H9 (cell line): ENCODE data around the gene SLK. TPM values are rescaled to one million over a fixed set of nuclear protein-coding genes. Genes with fewer than 3 reads are reported as not detected.

Source experiments
- DNase-seq: peaks from one replicate; pipeline ENCODE4 v3.0.0-alpha.2; 2017
- H2AFZ ChIP-seq: one replicate; pipeline ENCODE4 v1.6.1; 2013; ENCODE audit warnings: mild to moderate bottlenecking, low read length, control low read depth, moderate library complexity
- H2AK5ac ChIP-seq: 2 replicates; pipeline ENCODE4 v1.6.1; 2013; ENCODE audit warnings: low read length, control low read depth, mixed read lengths; ENCODE audit not compliant: insufficient read length
- H2BK120ac ChIP-seq: one replicate; pipeline ENCODE4 v1.6.1; 2013; ENCODE audit warnings: low read depth, mild to moderate bottlenecking, low read length, control low read depth, inconsistent platforms; ENCODE audit not compliant: poor library complexity, severe bottlenecking
- H2BK12ac ChIP-seq: 2 replicates; pipeline ENCODE4 v1.6.1; 2013; ENCODE audit warnings: low read length, control low read depth, mixed read lengths, low read depth; ENCODE audit not compliant: insufficient read length
- H2BK15ac ChIP-seq: 2 replicates; pipeline ENCODE4 v1.6.1; 2013; ENCODE audit warnings: low read depth, low read length, control low read depth
- H2BK20ac ChIP-seq: one replicate; pipeline ENCODE4 v1.6.1; 2013; ENCODE audit warnings: low read depth, mild to moderate bottlenecking, low read length, control low read depth, inconsistent platforms; ENCODE audit not compliant: poor library complexity, severe bottlenecking
- H2BK5ac ChIP-seq: 2 replicates; pipeline ENCODE4 v1.6.1; 2013; ENCODE audit warnings: low read length, control low read depth, mixed read lengths; ENCODE audit not compliant: insufficient read length
- H3K14ac ChIP-seq: 2 replicates; pipeline ENCODE4 v1.6.1; 2013; ENCODE audit warnings: low read length, control low read depth; ENCODE audit not compliant: insufficient read depth
- H3K18ac ChIP-seq: 2 replicates; pipeline ENCODE4 v1.6.1; 2013; ENCODE audit warnings: low read depth, mild to moderate bottlenecking, mixed read lengths, low read length, control low read depth; ENCODE audit not compliant: insufficient read length
- H3K23ac ChIP-seq: 2 replicates; pipeline ENCODE4 v1.6.1; 2013; ENCODE audit warnings: low read length, control low read depth, mixed read lengths, low read depth; ENCODE audit not compliant: insufficient read length
- H3K23me2 ChIP-seq: 2 replicates; pipeline ENCODE4 v1.6.1; 2013; ENCODE audit warnings: low read depth, mild to moderate bottlenecking, mixed read lengths, low read length, control low read depth; ENCODE audit not compliant: insufficient read length, poor library complexity, severe bottlenecking
- H3K27ac ChIP-seq: 2 replicates; pipeline ENCODE4 v1.5.1; 2013; ENCODE audit warnings: low read length, control low read depth, mixed read lengths, low read depth; ENCODE audit not compliant: insufficient read length
- H3K27me3 ChIP-seq: 2 replicates; pipeline ENCODE4 v1.6.1; 2013; ENCODE audit warnings: low read length, control low read depth, inconsistent platforms; ENCODE audit not compliant: insufficient read depth
- H3K4ac ChIP-seq: 2 replicates; pipeline ENCODE4 v1.6.1; 2013; ENCODE audit warnings: low read depth, mild to moderate bottlenecking, control low read depth, inconsistent platforms, low read length, moderate library complexity
- H3K4me1 ChIP-seq: 2 replicates; pipeline ENCODE4 v1.6.1; 2013; ENCODE audit warnings: low read length, control low read depth, inconsistent platforms; ENCODE audit not compliant: insufficient read depth
- H3K4me2 ChIP-seq: 2 replicates; pipeline ENCODE4 v1.6.1; 2013; ENCODE audit warnings: low read length, control low read depth, mixed read lengths; ENCODE audit not compliant: insufficient read length, insufficient read depth
- H3K56ac ChIP-seq: 2 replicates; pipeline ENCODE4 v1.6.1; 2013; ENCODE audit warnings: low read depth, mild to moderate bottlenecking, mixed read lengths, low read length, control low read depth; ENCODE audit not compliant: insufficient read length
- H3K79me1 ChIP-seq: 2 replicates; pipeline ENCODE4 v1.6.1; 2013; ENCODE audit warnings: low read depth, mild to moderate bottlenecking, moderate library complexity, low read length, control low read depth, inconsistent platforms; ENCODE audit not compliant: insufficient read depth, poor library complexity, severe bottlenecking
- H3K79me2 ChIP-seq: 2 replicates; pipeline ENCODE4 v1.6.1; 2013; ENCODE audit warnings: low read length, control low read depth, inconsistent platforms; ENCODE audit not compliant: insufficient read depth
- H3K9ac ChIP-seq: 2 replicates; pipeline ENCODE4 v1.6.1; 2013; ENCODE audit warnings: low read length, control low read depth, mixed read lengths; ENCODE audit not compliant: insufficient read length; ENCODE audit errors: extremely low read depth
- H3K9me3 ChIP-seq: one replicate; pipeline ENCODE4 v1.6.1; 2013; ENCODE audit warnings: low read depth, low read length, inconsistent platforms; ENCODE audit not compliant: control insufficient read depth
- H3T11ph ChIP-seq: one replicate; pipeline ENCODE4 v1.6.1; 2013; ENCODE audit warnings: mild to moderate bottlenecking, low read length, control low read depth, inconsistent platforms
- H4K20me1 ChIP-seq: one replicate; pipeline ENCODE4 v1.6.1; 2013; ENCODE audit not compliant: control insufficient read depth, insufficient read length, insufficient read depth
- H4K5ac ChIP-seq: 2 replicates; pipeline ENCODE4 v1.6.1; 2013; ENCODE audit warnings: low read depth, mild to moderate bottlenecking, mixed read lengths, low read length, control low read depth; ENCODE audit not compliant: insufficient read length
- H4K8ac ChIP-seq: replicated peaks from 2 replicates; pipeline ENCODE4 v1.6.1; 2013; ENCODE audit warnings: low read length, control low read depth, mixed read lengths, low read depth; ENCODE audit not compliant: insufficient read length
- H4K91ac ChIP-seq: 2 replicates; pipeline ENCODE4 v1.6.1; 2013; ENCODE audit warnings: low read depth, mild to moderate bottlenecking, moderate library complexity, mixed read lengths, low read length, control low read depth; ENCODE audit not compliant: insufficient read length
- H3K27ac Mint-ChIP-seq, 3 experiments: 2 replicates in 2 of 3; 3 replicates in 1 of 3; pipeline ENCODE4 v1.8.0; 2020 to 2021; ENCODE audit warnings: mixed read lengths in 3 of 3, mild to moderate bottlenecking in 1 of 3, moderate library complexity in 1 of 3
- H3K27me3 Mint-ChIP-seq: 2 replicates; pipeline ENCODE4 v1.8.0; 2021; ENCODE audit warnings: low read depth, mild to moderate bottlenecking, moderate library complexity, mixed read lengths
- H3K36me3 Mint-ChIP-seq, 3 experiments: 2 replicates in 2 of 3; 3 replicates in 1 of 3; pipeline ENCODE4 v1.8.0; 2020 to 2021; ENCODE audit warnings: low read depth in 3 of 3, mixed read lengths in 3 of 3; ENCODE audit not compliant: insufficient read depth in 1 of 3
- H3K4me1 Mint-ChIP-seq, 2 experiments: 2 replicates each; pipeline ENCODE4 v1.8.0; 2020; ENCODE audit warnings: mixed read lengths in 2 of 2
- H3K4me3 Mint-ChIP-seq, 2 experiments: 2 replicates in 1 of 2; 3 replicates in 1 of 2; pipeline ENCODE4 v1.8.0; 2020 to 2021; ENCODE audit warnings: mild to moderate bottlenecking in 2 of 2, mixed read lengths in 2 of 2, moderate library complexity in 1 of 2
- H3K9me3 Mint-ChIP-seq, 2 experiments: 2 replicates in 1 of 2; 3 replicates in 1 of 2; pipeline ENCODE4 v1.8.0; 2020; ENCODE audit warnings: mild to moderate bottlenecking in 2 of 2, mixed read lengths in 2 of 2, moderate library complexity in 1 of 2
- CTCF ChIP-seq: fragments of 200-600 bp; sonication (generic); conservative IDR thresholded peaks from 3 replicates; pipeline ENCODE4 v1.8.0; 2021; ENCODE audit warnings: antibody characterized with exemption, mild to moderate bottlenecking
- WGBS: extraction: QIAGEN DNeasy Blood & Tissue Kit; methylation state at CpG from one replicate; pipeline ENCODE4 v1.1.7; 2013; ENCODE audit warnings: missing lambda C conversion rate, low lambda C conversion rate, mixed read lengths; ENCODE audit not compliant: insufficient read length; ENCODE audit errors: extremely low coverage; 5-methylcytosine and 5-hydroxymethylcytosine counted together
- total RNA-seq: library from RNA; stranded (reverse); gene quantifications from 2 replicates; pipeline ENCODE4 v1.2.1, GENCODE V29; 2021

SLK gene
- total RNA-seq, 1 experiment from 2014 or later = 21.0 TPM

GRCh38 chr10:103930449-103930848, 36.5 kb upstream of the SLK start:
- Histone ChIP-seq H2BK5ac (no peak overlapping the region), H3K9ac (no peak overlapping the region), H3K4me1 (no peaks in the 10 kb centered on the region; the same call in 1 of the 2 replicates), H3K9me3 (no peaks in the 10 kb centered on the region), H3T11ph (no peak overlapping the region), H3K56ac (no peak overlapping the region), H4K20me1 (no peaks in the 10 kb centered on the region), H3K14ac (no peak overlapping the region), H3K27me3 (no peaks in the 10 kb centered on the region), H2BK12ac (no peak overlapping the region), H4K5ac (no peak overlapping the region), H2AK5ac (no peak overlapping the region), H2AFZ (no peak overlapping the region), H3K23me2 (no peaks in the 10 kb centered on the region), H2BK120ac (no peak overlapping the region), H3K79me1 (no peaks in the 10 kb centered on the region), H3K23ac (no peak overlapping the region), H4K91ac (no peak overlapping the region), H3K18ac (no peak overlapping the region), H3K4ac (no peak overlapping the region), H3K79me2 (no peaks in the 10 kb centered on the region), H3K27ac (no peak overlapping the region), H3K4me2 (no peak overlapping the region), H4K8ac (no peak overlapping the region), H2BK20ac (no peak overlapping the region), H2BK15ac (no peak overlapping the region)
- no peak overlapping the region for H3K27ac Mint-ChIP-seq
- no peaks in the 10 kb centered on the region for H3K36me3 Mint-ChIP-seq
- H3K4me3 Mint-ChIP-seq = no peak overlapping the region
- DNase-seq = no peak
- peaks cover 14 to 18% of the 10 kb centered on the region in 2 experiments for H3K4me1 Mint-ChIP-seq
- H3K9me3 Mint-ChIP-seq = peaks cover 0 to 2% of the 10 kb centered on the region in 2 experiments; a peak in 1 of 5 replicates
- TF ChIP-seq CTCF = no peak
- H3K27me3 Mint-ChIP-seq = no peaks in the 10 kb centered on the region; the same call in 1 of the 2 replicates
- WGBS = no CpG with 5 or more reads among the region's 1 CpG
